A673 (cell line): ENCODE data around the gene COL5A1.

ENCODE experiments used
- EZH2 ChIP-seq: fragments of 200-600 bp; sonication (generic); IDR thresholded peaks from 2 replicates; pipeline ENCODE4 v1.6.1; 2017; ENCODE audit warnings: borderline replicate concordance, low read depth, mild to moderate bottlenecking, mixed read lengths, antibody characterized with exemption, low read length; ENCODE audit not compliant: poor library complexity, severe bottlenecking
- TF ChIP-seq, protein P1 (sequence below): fragments of 300-800, 200-600 bp; sonication (generic); conservative IDR thresholded peaks from 2 replicates; pipeline ENCODE4 v1.5.1; 2017; ENCODE audit warnings: low read depth, mild to moderate bottlenecking, antibody characterized with exemption, low read length, moderate library complexity, mixed read lengths

DNA sequence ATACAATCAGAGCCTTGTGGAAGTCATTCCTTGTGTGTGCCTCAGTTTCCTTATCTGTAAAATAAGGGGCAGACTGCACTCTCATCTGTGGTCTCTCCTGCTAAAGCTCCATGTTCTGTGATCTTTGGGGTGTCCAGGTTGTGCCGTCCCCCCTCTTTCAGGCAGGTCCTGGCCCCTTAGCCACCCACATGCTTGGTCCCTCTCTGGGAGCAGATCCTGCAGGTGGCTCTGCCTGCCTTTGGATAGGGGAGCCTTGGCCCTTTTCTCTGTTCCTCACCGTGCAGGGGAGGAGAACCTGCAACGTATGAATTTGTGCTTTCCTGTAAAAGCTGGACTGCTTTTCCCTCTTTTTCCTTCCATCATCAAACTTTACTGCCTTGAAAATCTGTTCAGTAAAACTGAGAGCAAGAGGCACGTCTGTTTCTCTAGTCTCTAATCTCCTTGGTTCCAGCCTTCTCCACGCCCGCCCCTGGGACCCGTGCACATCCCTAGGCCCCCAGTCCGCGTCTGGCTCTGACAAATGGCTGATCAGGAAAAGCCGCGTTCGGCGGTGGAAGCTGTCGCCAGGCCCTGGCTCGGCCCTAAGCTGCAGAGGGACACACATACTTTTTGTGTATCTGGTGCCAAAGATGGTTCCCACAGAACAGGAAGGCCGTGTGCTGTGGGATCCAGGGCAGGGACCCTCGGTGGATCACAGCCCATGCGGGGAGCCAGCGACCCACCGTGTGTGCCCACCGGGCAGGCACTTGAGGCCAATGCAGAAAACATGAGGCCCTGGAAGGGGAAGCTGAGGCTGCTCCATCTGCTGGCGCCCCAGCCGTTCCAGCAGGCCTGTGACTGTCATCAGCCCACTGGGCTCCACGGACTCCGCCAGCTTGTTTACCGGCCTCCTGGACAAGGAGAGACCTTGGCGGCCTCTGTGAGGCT is 43.4 kb upstream of the COL5A1 start:
- TF ChIP-seq, protein P1, sequence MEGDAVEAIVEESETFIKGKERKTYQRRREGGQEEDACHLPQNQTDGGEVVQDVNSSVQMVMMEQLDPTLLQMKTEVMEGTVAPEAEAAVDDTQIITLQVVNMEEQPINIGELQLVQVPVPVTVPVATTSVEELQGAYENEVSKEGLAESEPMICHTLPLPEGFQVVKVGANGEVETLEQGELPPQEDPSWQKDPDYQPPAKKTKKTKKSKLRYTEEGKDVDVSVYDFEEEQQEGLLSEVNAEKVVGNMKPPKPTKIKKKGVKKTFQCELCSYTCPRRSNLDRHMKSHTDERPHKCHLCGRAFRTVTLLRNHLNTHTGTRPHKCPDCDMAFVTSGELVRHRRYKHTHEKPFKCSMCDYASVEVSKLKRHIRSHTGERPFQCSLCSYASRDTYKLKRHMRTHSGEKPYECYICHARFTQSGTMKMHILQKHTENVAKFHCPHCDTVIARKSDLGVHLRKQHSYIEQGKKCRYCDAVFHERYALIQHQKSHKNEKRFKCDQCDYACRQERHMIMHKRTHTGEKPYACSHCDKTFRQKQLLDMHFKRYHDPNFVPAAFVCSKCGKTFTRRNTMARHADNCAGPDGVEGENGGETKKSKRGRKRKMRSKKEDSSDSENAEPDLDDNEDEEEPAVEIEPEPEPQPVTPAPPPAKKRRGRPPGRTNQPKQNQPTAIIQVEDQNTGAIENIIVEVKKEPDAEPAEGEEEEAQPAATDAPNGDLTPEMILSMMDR: no peak
- no peak for TF ChIP-seq EZH2
